NCI-H2196 (cell line): ENCODE results near the gene DISC1.
"Not testable (repeated sequence)": the region's sequence is repeated elsewhere in the genome, so short reads cannot be mapped to it uniquely, and the experiment has no call there.

Experiments used
- DNase-seq: peaks from one replicate; lab custom pipeline; 2025; ENCODE audit not compliant: unreplicated experiment; lab: John Stamatoyannopoulos, UW

Gene DISC1

DNA sequence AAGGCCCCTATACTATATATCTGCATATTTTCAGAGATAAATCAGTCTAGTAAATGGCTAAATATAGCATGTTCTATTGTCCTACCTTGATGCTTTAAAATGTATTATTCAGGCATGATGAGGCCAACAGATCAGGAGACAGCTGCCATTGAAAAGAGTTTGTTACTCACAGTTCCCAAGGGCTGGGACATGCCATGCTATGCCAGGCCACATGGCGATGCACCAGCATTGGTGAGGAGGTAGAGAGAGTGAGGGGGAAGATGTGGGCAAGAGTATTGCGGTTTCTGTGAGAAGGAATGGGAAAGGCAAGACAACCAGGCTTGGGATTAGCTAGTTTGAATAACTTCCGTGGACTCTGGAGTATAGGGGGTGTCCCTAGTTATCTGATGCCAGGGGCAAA, 316.5 kb downstream of the DISC1 start:
- DNase-seq, result no peak

DNA sequence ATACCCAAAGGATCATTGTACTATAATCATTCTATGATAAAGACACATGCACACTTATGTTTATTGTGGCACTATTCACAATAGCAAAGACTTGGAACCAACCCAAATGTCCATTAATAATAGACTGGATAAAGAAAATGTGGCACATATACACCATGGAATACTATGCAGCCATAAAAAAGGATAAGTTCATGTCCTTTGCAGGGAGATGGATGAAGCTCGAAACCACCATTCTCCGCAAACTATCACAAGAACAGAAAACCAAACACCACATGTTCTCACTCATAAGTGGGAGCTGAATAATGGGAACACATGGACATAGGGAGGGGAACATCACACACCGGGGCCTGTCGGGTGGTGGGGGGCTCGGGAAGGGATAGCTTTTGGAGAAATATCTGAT, 321.5 kb downstream of the DISC1 start:
- not testable (repeated sequence) for DNase-seq

- no peak for DNase-seq
Measured at GRCh38 chr1:231949277-231950091, 322.9 kb downstream of the DISC1 start.

- no peak for DNase-seq
Measured at GRCh38 chr1:231950331-231951128, 323.9 kb downstream of the DISC1 start.

- DNase-seq, result no peak
Measured at GRCh38 chr1:231951374-231951773, 324.8 kb downstream of the DISC1 start.

GRCh38 chr1:231952154-231952553, 325.6 kb downstream of the DISC1 start:
- DNase-seq, result no peak

GRCh38 chr1:231953660-231954059, 327.1 kb downstream of the DISC1 start:
- DNase-seq, result no peak

DNA sequence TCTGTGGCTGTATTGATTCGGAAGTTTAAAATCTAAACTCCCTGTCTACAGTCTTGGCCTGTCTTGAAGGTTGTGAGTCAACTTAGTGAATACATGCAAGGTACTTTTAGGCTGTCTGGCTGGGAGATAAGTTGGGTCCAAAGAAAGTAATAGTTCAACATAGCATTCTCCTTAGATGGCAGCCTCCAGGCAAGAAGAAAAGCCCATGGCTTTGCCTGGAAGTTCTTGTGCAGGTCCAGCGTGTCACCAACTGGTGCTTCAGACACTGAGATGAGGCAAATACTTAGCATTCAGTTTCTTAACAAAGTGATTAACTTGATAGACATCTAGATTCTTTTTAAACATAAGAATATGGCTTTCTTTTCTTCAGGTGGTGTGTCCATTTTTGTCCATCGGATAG, 328.2 kb downstream of the DISC1 start:
- no peak for DNase-seq

- no peak for DNase-seq
Measured at GRCh38 chr1:231957359-231957758, 330.8 kb downstream of the DISC1 start.

DNA sequence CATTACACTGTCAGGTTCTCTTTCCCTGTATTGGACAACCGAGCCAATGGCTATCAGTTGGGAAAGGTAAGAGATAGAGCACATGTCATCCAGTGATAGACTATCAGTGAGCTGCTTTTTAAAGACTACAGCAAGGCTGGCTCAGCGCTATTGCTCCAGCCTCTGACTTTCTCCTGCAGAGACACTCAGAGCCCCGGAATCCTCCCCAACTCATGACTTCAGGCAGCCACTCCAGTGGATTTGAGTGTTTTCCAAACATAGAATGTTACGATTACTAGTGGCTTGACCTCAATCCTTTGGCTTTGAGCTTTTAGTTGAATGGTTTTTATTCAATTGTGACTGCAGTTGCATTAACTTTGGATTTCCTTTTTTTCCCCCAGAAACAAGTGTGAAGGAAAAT, 331.9 kb downstream of the DISC1 start:
- no peak for DNase-seq

GRCh38 chr1:231959225-231959884, 332.8 kb downstream of the DISC1 start:
- no peak for DNase-seq

GRCh38 chr1:231961801-231962200, 335.2 kb downstream of the DISC1 start:
- DNase-seq, result not testable (repeated sequence)

DNA sequence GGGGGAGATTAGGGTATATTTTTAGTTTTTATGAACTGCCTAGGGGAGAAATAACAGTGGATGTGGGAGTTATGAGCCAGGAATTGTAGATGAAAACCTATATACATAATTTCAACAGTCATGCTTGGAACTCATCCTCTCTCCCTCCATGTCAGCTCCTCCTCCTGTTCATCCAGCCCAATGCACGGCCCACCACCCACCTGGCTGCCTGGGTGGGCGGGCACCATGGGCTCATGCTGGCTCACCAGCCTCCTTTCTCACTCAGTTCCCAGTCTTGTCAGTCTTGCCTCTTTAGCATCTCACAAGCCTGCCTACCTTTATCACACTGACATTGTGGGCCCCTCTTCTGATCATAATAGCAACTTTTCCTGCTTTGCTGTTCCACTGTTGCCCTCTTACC, 336.0 kb downstream of the DISC1 start:
- no peak for DNase-seq

GRCh38 chr1:231964241-231964640, 337.7 kb downstream of the DISC1 start:
- no peak for DNase-seq

DNA sequence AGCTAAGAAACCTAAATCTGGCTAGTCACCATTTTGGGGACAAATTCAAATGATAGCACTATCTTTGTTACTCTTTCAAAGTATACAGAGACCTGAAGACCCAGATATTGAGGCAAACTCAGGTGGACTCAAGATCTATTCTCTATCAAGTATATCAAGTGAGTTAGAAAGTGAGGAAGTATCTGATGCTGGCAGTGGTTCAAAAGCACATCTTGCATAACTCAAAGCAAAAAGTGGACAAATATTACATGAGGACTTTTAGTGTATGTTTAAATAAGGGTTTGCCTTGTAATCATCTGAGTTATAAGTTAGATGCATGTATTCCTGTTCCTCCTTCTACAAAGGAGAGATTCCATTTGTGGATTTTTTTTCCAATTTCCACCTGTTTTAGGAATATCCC, 338.4 kb downstream of the DISC1 start:
- no peak for DNase-seq

GRCh38 chr1:231965615-231966014, 339.0 kb downstream of the DISC1 start:
- DNase-seq, result no peak

DNA sequence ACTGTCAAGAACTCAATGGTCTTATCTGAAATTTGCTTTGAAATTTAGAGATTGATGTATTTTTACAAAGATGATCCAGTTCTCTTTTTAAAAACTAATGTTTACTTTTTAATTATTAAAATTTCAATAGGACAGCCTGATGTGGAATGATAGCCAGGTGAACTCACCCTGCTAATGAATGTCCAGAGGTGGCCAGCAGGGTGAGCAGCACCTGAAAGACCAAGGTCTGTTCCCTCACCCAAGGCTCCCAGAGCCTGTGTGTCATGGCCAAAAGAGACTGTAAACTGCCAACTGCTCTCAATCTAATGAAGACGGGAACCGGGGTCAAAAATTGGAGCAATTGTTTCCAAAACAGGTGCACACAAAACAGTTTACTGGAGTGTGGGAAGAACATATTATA, 340.4 kb downstream of the DISC1 start:
- DNase-seq, result no peak

DNA sequence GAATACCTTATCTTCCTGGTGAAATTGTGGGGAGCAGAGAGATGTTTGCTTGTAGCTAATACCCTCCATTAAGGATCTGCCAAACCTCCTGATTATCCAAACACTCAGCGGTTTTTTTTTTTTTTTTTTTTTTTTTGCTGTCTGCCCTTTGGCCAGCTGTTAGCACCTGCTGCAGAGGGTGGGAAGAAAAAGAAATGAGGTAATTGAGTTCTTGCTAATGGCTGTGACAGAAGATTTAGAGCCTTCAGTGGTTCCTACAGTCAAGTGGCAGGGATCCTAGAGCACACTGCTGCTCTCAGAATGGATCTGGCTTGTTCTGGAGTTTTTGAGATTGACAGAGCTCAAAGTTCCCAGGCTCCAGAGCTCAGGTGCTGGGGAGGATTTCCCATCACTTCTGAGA, 342.5 kb downstream of the DISC1 start:
- no peak for DNase-seq

- not testable (repeated sequence) for DNase-seq
Measured at GRCh38 chr1:231969761-231970160, 343.2 kb downstream of the DISC1 start.

DNA sequence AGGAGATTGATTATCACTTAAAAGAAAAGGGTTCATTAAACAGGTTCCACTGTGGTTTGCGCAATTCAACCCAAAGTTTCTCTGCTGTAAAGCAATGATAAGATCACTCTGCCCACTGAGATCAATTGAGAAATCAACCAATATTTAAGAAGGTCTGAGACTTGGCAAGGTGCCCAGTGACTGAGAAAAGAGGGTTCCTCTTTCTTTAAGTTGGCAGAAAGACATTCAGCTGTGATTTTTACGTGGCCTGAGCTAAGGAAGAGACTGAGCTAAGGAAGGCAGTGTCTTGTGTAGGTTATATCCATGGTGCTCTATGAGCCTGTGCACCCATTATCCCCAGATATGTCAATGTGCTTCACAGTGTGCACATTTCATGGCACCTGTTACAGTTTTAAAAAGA, 344.1 kb downstream of the DISC1 start:
- no peak for DNase-seq

DNA sequence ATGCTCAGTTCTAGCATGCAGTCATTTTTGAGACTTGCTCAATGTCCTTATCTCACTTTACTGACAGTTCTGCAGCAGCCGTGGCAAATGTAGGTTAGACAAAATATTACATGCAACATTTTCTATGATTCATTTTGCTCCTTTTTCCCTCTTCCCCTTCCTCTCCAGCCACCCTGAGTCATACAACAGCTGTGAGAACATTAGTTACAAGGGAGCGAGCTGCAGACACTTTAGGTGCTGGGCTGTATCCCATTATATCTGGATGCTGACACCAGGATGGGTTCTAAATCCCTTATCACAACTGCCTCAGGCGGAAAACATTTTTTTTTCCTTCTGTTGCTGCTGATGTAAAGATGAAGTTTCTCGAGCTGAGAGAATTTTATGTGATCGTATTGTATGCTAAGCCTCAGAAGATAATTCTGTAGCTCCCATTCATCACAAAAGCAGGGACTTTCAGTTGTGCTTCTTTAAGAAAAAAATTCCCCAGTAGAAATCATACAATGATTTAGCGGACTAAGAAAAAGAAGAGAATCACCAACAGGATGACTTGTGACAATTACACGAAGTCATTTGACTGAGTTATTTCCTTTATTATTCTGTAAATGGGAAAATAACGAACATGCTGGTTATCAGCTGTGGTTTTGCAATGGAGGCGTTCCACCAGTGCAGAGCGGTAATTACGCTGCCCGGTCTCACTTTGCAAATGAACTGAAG, 345.0 kb downstream of the DISC1 start:
- no peak for DNase-seq
